HG03060 (cell line): ENCODE results near the gene PSMG3.

ENCODE experiments used
- ATAC-seq: cut with Tn5 transposase; IDR thresholded peaks from one replicate; pipeline ENCODE4 v1.9.1; 2021; ENCODE audit warnings: low read depth, moderate number of reproducible peaks; ENCODE audit not compliant: unreplicated experiment

PSMG3 gene

DNA sequence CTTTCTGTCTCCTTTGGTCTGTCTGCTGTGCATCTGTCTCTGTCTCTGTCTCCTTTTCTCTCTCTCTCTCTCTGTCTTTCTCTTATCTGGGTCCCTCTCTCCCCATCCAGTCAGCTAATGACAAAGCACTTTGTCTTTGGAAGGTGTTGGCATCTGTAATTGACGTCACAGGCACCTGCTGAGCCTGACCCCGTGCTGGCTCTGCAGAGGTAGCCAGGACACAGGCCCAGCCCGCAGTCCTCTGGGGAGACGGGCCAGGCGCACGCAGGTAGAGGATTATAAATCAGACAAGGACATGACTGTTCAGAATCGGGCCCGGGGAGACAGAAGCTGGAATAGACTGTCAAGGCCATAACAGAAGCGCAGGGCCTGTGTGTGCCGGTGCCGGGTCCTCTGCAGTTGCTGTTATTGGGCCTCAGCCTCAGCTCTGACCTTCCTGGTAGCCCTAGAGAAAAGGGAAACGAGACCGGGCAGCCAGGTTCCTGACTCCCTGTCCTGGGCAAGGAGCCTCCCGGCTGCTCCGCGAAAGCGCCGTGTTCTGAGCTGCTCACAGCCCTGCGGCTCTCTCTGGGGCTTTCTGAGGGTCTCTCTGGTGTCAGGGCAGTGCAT, 10.7 kb upstream of the PSMG3 start:
- ATAC-seq, result no peak

DNA sequence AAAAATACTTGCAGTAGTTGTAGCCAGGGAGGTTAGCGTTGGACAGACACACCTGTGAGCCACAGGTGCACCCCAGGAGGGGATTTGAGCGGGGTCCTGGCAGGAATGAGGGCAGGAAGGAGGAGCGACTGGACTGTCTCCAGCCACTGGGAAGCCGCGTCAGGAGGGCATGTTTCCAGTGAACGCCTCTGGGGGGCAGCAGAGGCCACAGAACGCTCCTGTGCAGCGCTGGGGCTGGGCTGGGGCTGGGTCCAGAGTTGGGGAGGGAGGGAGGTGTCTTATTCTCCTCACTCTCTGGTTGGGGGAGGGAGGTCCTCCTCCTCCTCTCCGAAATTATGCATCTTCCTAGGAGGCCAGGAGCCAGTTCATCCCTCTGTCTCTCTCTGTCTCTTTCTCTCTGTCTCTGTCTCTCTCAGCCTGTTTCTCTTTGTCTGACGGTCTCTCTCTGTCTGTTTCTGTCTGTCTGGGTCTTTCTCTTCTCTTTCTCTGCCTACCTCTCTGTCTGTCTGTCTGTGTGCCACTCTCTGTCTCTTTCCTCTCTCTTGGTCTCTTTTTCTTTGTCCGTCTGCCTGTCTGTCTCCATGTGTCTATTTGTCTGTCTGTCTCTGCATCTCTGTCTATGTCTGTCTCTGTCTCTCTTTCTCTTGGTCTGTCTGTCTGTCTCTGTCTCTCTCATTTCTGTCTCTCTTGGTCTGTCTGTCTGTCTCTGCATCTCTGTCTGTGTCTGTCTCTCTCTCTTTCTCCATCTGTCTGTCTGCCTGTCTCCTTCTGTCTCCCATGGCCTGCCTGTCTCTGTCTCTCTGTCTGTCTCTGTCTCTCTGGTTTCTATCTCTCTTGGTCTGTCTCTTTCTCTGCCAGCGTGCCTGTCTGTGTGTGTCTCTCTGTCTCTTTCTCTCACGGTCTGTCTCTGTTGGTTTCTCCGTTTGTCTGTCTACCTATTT, 9.9 kb upstream of the PSMG3 start:
- ATAC-seq, result no peak

DNA sequence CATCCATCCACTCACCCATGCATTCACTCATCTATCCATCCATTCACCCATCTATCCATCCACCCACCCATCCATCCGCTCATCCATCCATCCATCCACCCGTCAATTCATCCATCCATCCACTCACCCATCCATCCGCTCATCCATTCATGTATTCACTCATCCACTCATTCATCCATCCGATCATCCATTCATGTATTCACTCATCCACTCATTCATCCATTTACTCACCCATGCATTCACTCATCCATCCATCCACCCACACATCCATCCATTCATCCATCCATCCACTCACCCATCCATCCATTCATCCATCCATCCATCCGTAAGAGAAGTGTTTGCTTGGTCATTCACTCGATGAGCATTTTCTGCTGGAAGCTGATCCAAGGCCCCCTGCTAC, 8.7 kb upstream of the PSMG3 start:
- ATAC-seq, result no peak

DNA sequence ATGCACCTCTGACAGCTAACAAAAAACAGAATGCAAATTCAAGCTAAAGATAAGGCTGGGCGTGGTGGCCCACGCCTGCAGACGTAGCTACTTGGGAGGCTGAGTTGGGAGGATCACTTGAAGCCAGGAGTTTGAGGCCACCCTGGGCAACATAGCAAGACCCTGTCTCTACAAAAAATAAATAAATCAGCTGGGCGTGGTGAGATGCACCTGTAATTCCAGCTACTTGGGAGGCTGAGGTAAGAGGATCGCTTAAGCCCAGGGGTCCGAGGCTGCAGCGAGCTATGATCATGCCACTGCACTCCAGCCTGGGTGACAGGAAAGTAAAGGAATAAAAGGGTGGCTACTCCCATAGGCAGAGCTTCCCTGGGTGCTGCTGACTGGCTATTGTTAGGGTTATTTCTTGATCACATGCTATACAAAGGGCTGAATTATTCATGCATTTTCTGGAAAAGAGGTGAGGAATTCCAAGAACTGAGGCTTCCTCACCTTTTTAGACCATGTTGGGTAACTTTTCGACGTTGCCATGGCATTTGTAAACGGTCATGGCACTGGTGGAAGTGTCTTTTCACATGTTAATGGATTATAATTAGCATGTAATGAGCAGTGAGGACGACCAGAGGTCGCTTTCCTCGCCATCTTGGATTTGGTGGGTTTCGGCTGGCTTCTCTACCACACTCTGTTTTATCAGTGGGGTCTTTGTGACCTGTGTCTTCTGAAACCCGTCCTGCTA, 6.9 kb upstream of the PSMG3 start:
- ATAC-seq, result no peak

DNA sequence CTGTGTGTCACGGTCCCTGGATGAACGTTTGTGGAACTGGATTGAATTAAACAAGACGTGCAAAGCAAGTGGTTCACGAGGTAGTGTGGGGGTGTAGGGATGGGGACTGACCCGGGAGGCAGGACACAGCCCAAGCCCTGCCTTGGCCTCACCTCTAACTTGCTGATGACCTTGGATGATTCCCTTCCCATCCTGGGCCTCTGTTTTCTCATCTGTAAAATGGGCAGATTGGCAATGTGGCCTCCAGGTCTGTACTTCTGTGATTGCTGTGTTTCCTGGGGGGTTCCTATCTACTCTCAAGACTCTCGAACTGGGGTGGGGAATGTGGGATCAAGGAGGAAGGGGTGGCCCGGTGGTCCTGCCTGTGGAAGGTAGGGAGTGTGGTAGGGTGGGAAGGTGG, 6.0 kb upstream of the PSMG3 start:
- no peak for ATAC-seq

DNA sequence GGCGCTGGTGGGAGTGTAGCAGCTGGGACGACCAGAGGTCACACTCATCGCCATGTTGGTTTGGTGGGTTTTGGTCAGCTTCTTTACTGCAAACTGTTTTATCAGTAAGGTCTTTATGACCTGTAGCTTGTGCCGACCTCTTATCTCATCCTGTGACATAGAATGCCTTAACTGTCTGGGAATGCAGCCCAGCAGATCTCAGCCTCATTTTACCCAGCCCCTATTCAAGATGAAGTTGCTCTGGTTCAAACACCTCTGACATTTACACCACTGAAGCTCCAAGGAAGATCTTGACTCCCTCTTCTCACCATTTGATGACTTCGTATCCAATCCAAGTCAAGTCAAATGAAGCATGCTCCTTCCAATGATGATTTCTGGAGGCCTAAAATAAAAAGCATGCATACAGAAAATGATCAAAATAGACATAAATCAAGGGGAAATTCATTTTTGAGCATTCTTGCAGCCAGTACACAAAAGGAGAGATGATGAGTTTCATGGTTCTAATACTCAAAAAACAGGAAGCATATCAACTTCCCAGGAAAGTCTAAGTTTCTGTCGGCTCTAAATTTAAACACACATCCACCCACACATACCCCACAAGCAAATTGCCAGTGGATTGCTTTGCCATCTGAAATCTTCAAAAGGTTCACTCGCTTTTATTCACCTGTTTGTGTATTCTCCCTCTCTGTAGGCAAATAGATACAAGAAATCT, 2.4 kb upstream of the PSMG3 start:
- no peak for ATAC-seq

DNA sequence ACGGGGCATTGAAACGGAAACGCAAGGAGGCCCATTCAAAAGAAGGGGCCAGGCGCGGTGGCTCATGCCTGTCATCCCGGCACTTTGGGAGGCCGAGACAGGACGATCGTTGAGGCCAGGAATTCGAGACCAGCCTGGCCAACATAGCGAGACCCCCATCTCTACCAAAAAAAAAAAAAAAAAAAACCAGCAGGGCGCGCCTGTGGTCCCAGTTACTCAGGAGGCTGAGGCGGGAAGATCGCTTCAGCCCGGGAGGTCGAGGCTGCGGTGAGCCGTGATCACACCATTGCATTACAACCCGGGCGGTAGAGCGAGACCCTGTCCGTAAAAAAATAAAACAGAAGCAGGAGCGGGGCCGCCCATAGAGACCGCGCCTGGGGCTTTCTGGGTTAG, 396 bp downstream of the PSMG3 start:
- peak; percentile 10 for ATAC-seq

DNA sequence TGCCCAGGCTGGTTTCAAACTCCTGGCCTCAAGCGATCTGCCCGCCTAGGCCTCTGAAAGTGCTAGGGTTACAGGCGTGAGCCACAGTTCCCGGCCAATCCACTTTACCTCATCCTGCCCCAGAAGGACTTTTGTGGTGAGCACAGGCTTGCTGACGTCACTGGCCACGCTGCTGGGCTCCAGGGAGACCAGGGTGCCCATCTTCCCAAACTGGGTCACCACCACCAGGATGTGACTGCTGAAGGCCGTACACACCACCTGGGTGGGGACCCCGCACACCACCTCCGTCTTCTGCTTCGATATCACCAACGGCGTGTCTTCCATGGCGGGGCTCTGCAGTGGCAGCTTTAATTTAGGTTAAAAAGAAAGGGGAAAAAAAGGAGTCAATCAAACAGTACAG, 816 bp downstream of the PSMG3 start:
- no peak for ATAC-seq

DNA sequence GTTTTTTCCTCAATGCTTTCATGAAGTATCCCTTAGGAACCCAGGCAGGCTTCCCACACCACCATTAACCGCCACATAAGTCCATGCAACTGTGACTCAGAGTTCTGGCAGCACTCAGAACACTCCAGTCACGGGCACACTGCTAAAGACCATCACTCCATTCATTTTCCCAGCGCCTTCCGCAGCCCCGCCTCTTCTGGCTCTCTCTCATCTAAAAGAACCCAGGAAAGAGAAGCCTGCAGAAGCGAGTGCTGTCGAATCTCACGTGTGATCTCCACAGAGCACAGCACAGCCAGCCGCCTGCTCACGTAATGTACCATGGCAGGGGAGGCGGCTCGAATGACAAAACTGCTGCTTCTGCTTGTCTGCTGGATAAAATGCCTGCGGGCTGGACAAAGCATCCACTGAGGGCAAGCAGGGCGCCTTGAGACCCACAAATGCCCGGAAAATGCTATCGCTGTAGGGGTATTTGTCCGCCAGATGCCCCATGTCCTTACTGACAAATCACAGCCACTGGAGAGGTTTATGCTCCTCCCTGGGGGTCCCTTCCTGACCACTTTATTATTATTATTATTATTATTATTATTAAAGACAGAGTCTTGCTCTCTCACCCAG, 1.8 kb downstream of the PSMG3 start:
- ATAC-seq, result no peak

DNA sequence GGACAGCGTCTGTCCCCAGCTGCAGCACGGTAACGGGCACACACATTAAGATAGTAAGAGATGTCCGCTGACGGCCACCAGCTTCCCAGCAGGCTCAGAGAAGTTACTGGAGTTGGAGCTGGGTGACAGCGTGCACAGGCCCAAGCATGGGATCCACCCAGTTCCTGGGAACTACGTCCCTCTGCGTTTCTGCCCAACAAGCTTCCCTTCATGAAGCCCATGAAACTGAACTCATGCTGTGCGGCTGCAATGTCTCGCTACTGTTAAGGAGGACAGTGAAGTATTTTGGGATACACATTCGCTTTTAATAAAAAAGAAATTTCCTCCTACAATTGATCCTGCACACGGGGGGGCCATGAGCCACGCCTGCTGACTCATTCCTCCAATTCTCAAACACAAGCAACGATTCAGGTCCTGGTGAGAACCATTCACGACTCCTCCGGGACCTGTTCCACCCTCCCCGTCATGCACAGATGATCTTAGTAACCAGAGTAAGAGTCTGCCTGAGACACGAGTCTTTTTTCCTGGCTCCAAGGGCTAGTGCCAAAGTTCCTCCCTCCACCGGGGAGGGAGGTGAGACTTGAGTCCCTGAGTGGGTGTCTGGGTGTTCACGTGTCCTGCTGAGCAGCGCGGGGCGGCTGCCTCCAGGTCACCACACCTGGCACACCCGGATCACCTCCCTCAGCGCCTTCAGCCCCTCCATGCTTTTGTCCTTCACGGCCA, 2.6 kb downstream of the PSMG3 start:
- no peak for ATAC-seq

DNA sequence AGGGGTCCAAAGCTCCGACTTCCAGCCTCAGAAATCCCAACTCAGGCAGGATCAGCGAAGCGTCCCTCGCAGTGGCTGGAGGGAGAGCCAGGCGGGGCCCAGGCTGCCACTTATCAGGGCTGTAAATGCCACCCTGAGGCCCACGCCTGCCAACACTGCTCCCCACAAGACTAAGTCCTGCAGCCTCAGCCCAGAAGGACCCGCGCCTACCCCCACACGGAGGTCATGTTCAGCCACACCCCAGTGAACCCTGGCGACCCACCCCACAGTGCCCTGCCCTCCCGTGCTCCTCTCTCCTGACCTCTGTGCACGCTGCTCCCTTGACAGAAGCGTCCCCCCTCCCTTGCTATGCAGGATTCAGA, 3.2 kb downstream of the PSMG3 start:
- ATAC-seq, result no peak

DNA sequence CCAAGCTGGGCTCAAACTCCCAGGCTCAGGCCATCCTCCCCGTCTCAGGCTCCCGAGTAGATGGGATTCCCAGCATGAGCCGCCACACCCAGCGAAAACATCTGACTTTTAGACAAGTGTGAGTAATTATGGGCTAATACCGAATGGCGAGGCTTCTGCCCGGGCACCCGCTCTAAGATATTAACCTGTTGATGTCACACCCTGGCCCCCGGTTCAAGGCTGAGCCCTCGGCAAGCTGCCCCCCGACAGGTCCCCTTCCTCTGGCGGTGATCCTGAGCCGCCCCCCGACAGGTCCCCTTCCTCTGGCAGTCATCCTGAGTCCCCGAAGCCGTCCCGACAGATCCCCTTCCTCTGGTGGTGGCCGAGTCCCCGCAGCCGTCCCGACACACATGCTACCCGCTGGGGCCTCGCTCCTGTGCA, 5.2 kb downstream of the PSMG3 start:
- no peak for ATAC-seq

DNA sequence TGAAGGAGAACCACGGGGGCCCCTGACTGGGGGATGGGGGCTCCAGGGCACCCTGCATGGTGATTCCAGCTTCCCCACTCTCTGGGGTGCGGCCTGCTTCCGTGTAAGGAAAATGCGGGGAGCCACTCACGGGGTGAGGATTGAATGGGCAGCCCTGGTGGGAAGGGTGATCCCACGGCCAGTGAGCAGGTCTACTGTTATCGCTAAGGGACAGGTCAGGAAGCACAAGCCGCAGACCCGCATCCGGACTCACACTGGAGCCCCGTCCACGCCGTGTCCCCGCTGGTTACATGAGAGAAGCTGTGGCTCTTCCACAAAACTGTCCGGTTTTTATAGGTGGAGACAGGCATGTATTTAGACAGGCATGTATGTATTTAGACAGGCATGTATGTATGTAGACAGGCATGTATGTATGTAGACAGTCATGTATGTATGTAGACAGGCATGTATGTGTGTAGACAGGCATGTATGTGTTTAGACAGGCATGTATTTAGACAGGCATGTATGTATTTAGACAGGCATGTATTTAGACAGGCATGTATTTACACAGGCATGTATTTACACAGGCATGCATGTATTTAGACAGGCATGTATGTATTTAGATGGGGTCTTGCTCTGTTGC, 5.7 kb downstream of the PSMG3 start:
- no peak for ATAC-seq

DNA sequence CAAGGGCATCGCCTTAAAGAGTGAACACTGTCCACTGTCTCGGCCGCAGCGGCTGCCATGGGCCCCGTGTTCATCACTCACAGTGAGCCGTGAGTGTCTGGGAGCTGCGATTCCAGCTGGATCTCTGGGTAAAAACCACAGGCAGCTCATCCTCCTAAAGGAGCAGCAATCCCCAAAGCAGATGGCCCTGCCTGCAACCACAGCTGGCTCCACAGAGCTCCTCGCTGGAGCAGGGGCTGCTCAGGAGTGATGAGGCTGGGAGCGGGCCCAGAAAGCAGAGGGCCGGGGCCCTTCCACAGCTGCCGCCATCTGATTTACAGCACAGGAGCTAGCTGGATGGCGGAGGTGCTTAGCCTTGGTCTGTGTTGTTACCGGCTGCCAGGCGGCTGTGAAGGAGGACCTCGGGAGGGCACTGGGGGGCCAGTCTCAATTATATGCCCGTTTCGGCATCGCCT, 7.2 kb downstream of the PSMG3 start:
- no peak for ATAC-seq

DNA sequence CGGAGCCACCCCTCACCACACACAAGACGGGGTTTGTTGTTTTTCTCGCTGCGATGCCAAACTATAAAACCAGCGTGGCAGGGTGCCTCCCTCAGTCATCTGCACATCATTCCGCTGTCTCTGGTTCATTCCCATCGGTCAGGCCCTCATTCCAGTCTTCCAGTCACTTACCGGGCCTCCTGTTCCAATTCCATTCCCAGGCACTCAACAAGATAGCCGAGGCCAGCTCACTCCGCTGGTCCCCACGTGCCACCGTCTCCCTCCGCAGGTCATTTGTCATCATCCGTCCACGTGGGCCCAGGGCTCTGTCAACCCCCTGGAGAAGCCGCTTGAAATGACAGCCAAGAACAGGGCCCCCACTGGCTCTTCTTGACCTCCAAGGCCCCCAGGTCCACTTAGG, 7.7 kb downstream of the PSMG3 start:
- ATAC-seq, result no peak

DNA sequence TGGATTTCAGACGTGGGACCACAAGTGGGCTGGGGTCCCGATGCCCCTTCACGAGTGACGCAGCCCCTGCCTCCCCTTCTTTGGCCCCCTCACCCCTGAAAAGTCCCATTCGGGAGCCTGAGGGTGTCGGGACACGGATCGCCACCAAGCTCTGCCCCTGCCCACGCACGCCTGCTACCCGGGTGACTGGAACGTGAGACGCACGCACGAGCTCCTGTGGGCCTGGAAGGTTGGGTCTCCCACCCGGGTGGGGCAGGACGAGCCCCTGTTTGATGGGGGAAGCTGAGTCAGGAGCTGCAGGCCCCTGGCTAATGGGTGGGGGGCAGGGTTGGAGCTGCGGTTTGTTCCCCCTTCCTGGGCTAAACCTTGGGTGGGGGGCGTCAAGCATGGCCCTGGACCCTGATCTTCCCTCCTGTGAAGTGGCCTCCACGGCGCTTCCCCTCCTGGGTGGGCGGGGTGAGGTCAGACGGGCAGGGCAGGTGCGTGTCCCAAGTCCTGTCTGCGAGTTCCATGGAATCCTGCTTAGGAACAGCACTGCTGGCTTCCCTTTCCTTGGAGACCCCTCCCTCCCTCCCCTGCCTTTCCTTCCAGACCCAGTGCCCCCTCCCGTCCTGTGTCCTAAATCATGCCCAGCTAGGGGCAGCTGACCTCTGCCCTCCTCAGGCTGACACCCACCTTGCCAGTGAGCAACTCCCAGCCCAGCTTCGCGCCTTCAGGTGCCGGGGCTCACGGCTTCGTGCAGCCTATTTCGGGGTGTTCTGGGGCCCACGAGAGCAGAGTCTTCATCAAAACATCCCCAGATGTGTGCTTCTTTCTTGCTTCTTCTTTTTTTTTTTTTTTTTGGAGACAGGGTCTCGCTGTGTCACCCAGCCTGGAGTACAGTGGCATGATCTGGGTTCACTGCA, 8.5 kb downstream of the PSMG3 start:
- ATAC-seq, result no peak

DNA sequence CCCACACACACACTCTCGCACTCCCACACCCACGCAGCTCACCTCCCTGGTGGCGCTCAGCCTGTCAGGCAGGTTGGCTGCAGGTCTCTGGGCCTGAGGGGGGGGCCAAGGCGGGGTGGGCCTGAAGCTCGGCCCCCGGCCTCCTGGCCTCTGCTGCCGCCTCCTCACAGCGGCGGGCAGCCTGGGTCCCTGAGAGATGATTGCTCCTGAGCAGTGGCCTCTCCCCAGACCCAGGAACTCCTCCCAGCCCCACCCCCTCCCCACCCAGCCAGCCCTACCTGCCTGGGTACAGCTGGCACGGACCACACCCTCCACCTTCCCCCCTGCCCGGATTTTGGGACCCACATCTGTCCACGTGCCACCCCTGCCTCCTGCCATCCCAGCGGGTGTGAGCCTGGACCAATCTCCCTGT, 9.2 kb downstream of the PSMG3 start:
- ATAC-seq, result no peak
